Measurements from ENCODE around the gene RGS3.

GRCh38 chr9:113569472-113570060 is 106.0 kb downstream of the RGS3 start:
- TF ChIP-seq CTCF (conservative IDR thresholded peaks at IDR 0.05; ENCODE audit: low read length): no peak
- TF ChIP-seq EZH2phosphoT487 (IDR thresholded peaks at IDR 0.05; ENCODE audit: borderline replicate concordance, low read depth, low read length): no peak
